H1 (cell line): ENCODE measurements around the gene FXYD7.
"Not testable (repeated sequence)": the region's sequence is repeated elsewhere in the genome, so short reads cannot be mapped to it uniquely, and the experiment has no call there.

Experiments used
- CEBPB ChIP-seq: IDR thresholded peaks from 2 replicates; pipeline ENCODE4 v1.6.1; 2012; ENCODE audit warnings: low read depth, low read length
- CTCF ChIP-seq, 3 experiments: IDR thresholded peaks; 1 replicate in 2 of 3; 2 replicates in 1 of 3; pipeline versions ENCODE4 v1.5.1 to v1.6.1; 2011; ENCODE audit warnings: low read length in 3 of 3, mild to moderate bottlenecking in 3 of 3, inconsistent platforms in 2 of 3, low read depth in 1 of 3, moderate library complexity in 1 of 3; ENCODE audit not compliant: insufficient read depth in 1 of 3; ENCODE audit errors: control extremely low read depth in 1 of 3
- HDAC6 ChIP-seq: IDR thresholded peaks from one replicate; pipeline ENCODE4 v1.7.1; 2012; ENCODE audit warnings: low read depth, mild to moderate bottlenecking, inconsistent platforms, low read length, moderate library complexity
- KDM5A ChIP-seq: fragments of 200-600 bp; IDR thresholded peaks from 2 replicates; pipeline ENCODE4 v1.7.1; 2012; ENCODE audit warnings: mild to moderate bottlenecking, low read length, inconsistent platforms, mixed read lengths
- POLR2A ChIP-seq, 2 experiments: IDR thresholded peaks; 1 replicate in 1 of 2; 2 replicates in 1 of 2; pipeline ENCODE4 v1.6.1; 2011; ENCODE audit warnings: low read depth in 2 of 2, low read length in 2 of 2, mild to moderate bottlenecking in 2 of 2; ENCODE audit errors: control extremely low read depth in 1 of 2
- POLR2AphosphoS5 ChIP-seq: IDR thresholded peaks from 2 replicates; pipeline ENCODE4 v1.6.1; 2011; ENCODE audit warnings: low read depth, low read length
- RNF2 ChIP-seq: fragments of 200-900, 300-1000 bp; sonication (generic); IDR thresholded peaks from 2 replicates; pipeline ENCODE4 v1.7.1; 2016; ENCODE audit warnings: borderline replicate concordance, low read depth, mild to moderate bottlenecking, antibody characterized with exemption, low read length; ENCODE audit not compliant: poor library complexity, severe bottlenecking; ENCODE audit errors: missing control alignments

GRCh38 chr19:35153129-35153522 is 10.1 kb downstream of the FXYD7 start:
- not testable (repeated sequence) for TF ChIP-seq CTCF (IDR thresholded peaks at IDR 0.05; ENCODE audit: control extremely low read depth in 1 of 3, insufficient read depth in 1 of 3, low read depth in 1 of 3, low read length in 3 of 3); RNF2; HDAC6; CEBPB; POLR2AphosphoS5; KDM5A; POLR2A (IDR thresholded peaks at IDR 0.05; ENCODE audit: control extremely low read depth in 1 of 2, low read depth in 2 of 2, low read length in 2 of 2)
